Measurements from ENCODE around the gene WASF3.
"Not testable (repeated sequence)": the region's sequence is repeated elsewhere in the genome, so short reads cannot be mapped to it uniquely, and the experiment has no call there.

Gene WASF3

DNA sequence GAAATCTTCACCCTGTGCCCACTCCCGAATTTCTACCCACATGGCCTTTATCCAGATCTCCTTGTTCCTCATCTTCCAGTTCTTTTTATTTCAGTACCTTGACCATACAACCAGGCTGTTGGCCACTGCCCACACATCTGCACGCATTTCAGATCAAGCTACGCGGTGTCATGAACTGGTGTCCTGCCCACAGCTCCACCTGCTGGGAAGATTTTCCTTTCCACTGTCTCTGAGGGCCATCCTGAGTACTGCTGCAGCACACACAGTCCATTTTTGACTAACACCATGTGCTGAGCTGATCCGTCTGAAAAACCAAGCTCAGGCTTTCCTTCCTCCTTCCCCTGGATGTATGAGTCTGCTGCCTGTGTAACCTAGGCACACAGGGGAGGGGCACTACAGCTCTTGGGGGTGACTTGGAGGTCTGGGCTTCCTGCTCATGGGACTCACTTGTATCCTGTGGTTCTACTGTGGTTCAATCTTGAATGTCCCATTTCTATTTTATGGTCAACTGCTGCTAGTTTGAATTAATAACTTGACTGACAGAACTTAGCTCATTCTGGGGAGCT is 71.9 kb downstream of the WASF3 start:
- no peak for DNase-seq (ENCODE audit: low read depth)

DNA sequence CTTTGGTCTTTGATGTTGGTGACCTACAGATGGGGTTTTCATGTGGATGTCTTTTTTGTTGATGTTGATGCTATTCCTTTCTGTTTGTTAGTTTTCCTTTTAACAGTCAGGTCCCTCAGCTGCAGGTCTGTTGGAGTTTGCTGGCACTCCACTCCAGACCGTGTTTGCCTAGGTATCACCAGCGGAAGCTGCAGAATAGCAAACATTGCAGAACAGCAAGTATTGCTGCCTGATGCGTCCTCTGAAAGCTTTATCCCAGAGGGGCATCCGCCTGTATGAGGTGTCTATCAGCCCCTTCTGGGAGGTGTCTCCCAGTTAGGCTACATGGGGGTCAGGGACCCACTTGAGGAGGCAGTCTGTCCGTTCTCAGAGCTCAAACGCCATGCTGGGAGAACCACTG is 78.2 kb downstream of the WASF3 start:
- DNase-seq (ENCODE audit: low read depth): not testable (repeated sequence)

- not testable (repeated sequence) for DNase-seq (ENCODE audit: low read depth)
Measured at GRCh38 chr13:26636073-26636472, 78.6 kb downstream of the WASF3 start.

- DNase-seq (ENCODE audit: low read depth): no peak
Measured at GRCh38 chr13:26646603-26647002, 89.1 kb downstream of the WASF3 start.

GRCh38 chr13:26651234-26651633 is 93.8 kb downstream of the WASF3 start:
- DNase-seq (ENCODE audit: low read depth): no peak

DNA sequence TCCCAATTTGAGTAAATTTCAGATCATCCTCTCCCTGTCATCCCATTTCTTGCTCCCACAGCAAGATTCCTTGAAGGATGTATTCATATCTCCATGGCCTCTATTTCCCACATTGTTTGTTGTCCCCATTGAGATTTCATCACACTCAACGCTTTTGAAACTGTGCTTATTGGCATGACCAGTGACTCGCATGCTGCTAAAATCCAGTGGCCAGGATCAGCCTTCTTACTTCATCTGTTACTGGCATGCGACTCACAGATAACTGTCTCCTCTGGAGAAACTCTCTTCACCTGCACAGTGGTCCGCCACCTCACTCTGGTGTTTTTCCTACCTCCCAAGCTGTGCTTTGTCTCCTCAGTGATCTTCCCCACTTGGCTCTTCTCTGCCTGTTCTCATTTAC is 95.8 kb downstream of the WASF3 start:
- no peak for DNase-seq (ENCODE audit: low read depth)

DNA sequence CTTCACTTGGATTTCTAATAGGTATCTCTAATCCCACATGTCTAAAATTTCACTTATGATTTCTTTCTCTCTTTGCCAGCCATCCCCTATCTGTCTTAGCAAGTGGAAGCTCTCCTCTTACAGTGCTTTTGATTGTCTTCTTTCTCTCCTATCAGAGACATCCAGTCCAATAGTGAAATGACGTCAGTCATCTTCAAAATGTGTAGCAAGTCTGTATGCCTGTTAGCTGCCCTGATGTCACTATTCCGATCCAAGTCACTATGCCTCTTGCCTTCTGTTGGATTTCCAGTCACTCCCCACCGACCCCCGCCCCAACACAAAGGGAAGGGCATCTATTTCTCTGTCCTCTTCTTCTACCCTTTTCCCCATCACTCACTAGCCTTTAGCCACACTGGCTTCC is 96.4 kb downstream of the WASF3 start:
- no peak for DNase-seq (ENCODE audit: low read depth)

GRCh38 chr13:26656919-26657318 is 99.4 kb downstream of the WASF3 start:
- no peak for DNase-seq (ENCODE audit: low read depth)

DNA sequence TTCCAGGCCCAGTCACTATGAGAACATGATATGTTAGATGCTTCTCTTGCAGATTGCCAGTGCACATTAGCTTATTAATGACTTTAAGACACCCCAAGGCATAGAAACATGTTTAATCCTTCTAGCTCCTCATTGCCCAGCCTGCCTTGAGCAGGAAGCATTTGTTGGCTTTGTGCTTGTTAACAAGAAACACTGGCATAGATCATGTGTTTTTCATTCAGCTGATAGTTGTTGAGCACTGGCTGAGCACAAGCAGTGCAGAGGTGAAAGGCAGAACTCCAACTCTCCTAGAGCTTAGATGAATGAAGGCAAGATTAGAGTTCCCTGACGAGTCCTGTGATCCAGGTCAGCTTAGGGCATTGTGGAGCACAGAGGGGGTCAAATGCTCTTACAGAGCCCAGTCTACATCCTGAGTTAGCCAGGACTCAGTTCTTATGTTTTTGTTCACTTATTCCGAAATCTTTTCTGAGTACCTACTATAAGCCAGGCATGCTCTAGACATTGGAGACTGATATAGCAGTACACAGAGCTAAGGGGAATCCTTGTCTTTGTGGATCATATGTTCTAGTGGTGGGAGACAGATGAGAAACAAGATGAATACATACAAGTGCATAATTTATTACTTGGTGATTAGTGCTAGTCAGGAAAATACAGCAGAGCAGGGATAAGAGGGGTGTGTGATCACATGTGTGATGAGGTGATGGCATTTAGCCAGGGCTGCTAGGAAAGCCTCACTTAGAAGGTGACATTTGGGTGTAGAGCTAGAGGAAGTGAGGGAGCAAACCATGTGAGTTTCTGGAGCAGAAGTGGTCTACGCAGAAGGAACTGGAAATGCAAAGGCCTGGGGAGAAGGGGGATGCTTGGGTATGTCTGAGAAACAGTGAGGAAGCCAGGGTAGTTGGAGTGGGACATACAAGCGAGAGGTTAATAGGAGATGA is 101.2 kb downstream of the WASF3 start:
- no peak for DNase-seq (ENCODE audit: low read depth)

- DNase-seq (ENCODE audit: low read depth): no peak
Measured at GRCh38 chr13:26660185-26660584, 102.7 kb downstream of the WASF3 start.

GRCh38 chr13:26660766-26661165 is 103.3 kb downstream of the WASF3 start:
- no peak for DNase-seq (ENCODE audit: low read depth)

DNA sequence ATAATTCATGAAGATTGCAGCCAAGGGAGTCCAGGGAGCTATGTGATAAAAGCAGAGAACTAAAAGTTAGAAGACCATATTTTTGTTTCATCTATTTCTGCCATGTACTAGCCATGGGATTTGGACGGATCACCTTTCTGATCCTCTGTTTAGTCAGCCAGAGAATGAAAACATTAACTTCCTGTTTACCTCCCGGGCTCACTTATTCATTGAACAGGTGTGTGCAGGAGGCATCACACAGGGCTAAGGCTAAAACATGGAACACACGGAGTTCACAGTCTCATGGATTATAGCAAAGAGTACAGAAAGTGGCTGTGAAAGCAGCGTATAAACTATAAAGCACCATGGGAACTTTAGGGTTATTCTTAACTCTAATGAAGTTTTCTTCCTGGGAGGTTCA is 106.3 kb downstream of the WASF3 start:
- DNase-seq (ENCODE audit: low read depth): no peak

DNA sequence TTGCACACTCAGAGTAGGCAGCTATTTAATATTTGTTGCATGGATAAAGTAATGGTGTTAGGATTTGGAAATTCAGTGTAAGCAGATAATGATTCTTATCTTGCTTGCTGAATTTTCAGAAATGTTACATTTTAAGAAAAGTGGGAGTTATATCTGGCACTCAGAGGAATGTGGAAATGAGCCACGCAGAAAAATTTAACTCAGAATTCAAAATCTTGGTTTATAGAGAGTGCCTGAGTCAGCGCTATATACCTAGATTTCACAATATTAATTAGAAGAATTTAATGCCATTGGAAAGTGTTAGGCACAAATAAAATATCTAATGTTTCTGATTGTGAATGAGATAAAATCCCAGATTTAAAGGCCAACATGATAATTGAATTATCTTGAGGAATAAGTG is 106.8 kb downstream of the WASF3 start:
- no peak for DNase-seq (ENCODE audit: low read depth)

GRCh38 chr13:26664876-26665275 is 107.4 kb downstream of the WASF3 start:
- DNase-seq (ENCODE audit: low read depth): no peak

DNA sequence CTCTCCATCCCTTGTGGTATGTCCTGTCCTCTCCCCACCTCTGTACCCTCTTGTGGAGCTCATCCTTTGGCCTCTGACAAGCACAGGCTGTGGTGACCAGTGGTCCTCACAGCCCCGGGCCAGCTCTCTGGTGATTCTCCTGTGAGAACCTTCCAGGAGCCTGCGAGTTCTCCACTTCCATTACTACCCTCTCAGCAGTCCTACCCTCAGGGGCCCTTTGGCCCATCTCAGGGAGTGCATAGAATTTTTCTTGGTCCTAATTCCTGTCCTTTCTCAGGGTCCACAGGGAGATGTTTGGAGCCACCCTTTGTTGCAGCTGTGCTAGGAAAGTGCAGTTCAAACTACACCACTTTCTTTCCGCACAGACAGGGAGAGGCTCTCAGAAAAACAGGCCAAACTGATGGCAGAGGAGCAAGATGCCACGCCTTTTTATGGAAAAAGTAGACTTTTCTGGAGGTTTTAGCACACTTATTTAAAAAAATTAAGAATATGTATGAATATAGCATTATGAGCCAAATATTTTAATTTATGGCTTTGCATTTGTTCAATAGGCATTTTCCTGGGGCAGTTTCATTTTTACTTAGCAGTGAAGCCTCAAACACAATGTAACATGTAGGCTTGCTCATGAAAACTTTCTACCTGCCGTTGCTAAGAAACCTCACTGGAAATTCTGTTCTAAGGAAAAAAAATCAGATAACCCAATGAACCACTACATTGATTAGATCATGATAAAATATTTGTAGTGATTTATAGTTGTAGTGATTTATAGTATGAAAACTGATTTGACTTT is 111.1 kb downstream of the WASF3 start:
- DNase-seq (ENCODE audit: low read depth): no peak

DNA sequence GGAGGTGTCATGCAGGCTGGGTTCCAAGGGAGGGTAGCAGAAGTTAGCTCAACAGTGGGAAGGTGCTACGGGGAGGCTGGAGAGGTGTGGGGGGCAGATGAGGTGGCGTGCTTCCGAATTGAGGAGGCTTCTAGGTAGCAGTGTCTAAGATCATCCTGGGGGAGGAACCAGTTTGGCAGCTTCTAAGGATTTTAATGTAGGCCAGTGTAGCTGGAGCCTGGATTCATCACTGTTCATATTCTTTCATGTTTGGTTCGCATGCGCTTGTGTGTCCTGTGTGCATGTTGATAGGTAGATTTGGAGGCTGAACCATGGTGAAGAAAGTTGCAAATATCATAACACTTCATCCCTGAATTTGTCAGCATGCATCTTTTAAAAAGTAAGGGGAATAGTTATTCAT is 116.4 kb downstream of the WASF3 start:
- DNase-seq (ENCODE audit: low read depth): no peak

- no peak for DNase-seq (ENCODE audit: low read depth)
Measured at GRCh38 chr13:26677156-26677555, 119.7 kb downstream of the WASF3 start.

- DNase-seq (ENCODE audit: low read depth): no peak
Measured at GRCh38 chr13:26678330-26678729, 120.8 kb downstream of the WASF3 start.

GRCh38 chr13:26678796-26679195 is 121.3 kb downstream of the WASF3 start:
- no peak for DNase-seq (ENCODE audit: low read depth)

DNA sequence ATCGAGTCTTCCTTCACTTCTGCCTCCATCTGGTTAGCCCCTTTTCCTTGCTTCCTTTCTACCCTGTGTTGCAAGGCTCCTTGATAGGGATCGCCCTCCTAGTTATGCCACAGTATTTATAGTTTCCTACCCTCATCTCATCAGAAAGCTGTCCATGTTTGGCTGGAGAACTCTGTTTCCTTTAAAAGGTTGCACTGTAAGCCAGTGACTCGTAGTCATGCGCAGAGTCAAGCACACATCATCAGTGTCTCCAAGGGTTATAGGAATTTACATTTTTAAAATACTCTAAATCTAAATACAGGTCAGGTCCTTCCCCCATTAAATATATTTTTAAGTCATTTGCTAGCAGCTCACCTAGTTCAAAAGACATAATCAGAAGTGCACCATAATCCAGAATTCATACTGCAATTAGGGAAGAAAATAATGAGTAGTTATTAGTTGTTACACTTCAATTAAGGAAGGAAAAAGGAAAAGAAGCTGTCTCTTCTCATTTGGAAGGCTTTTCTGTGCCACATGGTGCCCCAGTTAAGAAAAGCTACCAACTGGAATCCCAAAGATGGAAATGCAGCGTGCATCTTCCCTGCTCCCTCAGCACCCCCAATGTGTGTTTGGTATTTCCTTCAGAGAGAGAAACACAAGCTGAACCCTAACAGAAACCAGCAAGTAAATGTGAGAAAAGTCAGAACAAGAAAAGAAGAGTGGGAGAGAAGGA is 122.1 kb downstream of the WASF3 start:
- DNase-seq (ENCODE audit: low read depth): no peak

GRCh38 chr13:26680123-26680450 is 122.6 kb downstream of the WASF3 start:
- no peak for DNase-seq (ENCODE audit: low read depth)

DNA sequence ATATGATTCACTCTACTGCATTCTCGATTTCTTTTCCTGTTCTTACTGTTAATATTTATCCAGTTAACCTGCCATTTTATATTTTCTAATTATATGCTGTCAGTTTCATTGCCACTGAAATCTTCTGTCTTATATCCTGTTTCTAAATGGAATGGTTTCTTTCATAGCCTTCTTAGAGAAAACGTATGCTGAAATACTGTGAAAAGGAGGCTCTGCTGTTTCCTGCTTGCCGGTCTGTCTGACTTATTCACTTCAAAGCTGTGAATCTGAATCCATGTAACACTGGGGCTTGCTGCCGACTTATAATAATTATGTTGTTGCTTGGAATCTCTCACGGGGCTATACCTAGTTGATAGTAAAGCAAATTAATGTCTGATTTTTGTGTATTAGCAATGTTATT is 123.1 kb downstream of the WASF3 start:
- DNase-seq (ENCODE audit: low read depth): no peak

Measured in stimulated activated CD4-positive, alpha-beta T cell treated with anti-CD3 and anti-CD28 coated beads, Interleukin-2, amount 100 ng/mL, for 4 hours (primary cell).